Karpas-422 (cell line): ENCODE data around the gene COL4A2. TPM values are rescaled to one million over a fixed set of nuclear protein-coding genes. Genes with fewer than 3 reads are reported as not detected.

Experiments
- DNase-seq: peaks from one replicate; pipeline ENCODE4 v3.0.0-alpha.2; 2015
- H2AFZ ChIP-seq: fragments of 200-600 bp; sonication (generic); 2 replicates; pipeline ENCODE4 v1.6.1; 2014; ENCODE audit warnings: antibody characterized with exemption, low read length, mixed read lengths
- H3K27ac ChIP-seq: fragments of 200-600 bp; sonication (generic); 2 replicates; pipeline ENCODE4 v1.5.1; 2014; ENCODE audit warnings: mild to moderate bottlenecking, low read length, moderate library complexity
- H3K27me3 ChIP-seq: fragments of 200-600 bp; sonication (generic); 2 replicates; pipeline ENCODE4 v1.6.1; 2014; ENCODE audit warnings: low read length, mixed read lengths
- H3K36me3 ChIP-seq: fragments of 200-600 bp; sonication (generic); 2 replicates; pipeline ENCODE4 v1.6.1; 2014; ENCODE audit warnings: low read length, mixed read lengths; ENCODE audit not compliant: insufficient read depth
- H3K4me1 ChIP-seq: fragments of 200-600 bp; sonication (generic); 2 replicates; pipeline ENCODE4 v1.6.1; 2014; ENCODE audit warnings: mild to moderate bottlenecking, low read length, mixed read lengths
- H3K4me2 ChIP-seq: fragments of 200-600 bp; sonication (generic); 2 replicates; pipeline ENCODE4 v1.6.1; 2014; ENCODE audit warnings: low read length, low read depth, mild to moderate bottlenecking; ENCODE audit not compliant: poor library complexity, severe bottlenecking
- H3K4me3 ChIP-seq: fragments of 200-600 bp; sonication (generic); 2 replicates; pipeline ENCODE4 v1.5.1; 2014; ENCODE audit warnings: mild to moderate bottlenecking, antibody characterized with exemption, low read length, mixed read lengths
- H3K79me2 ChIP-seq: fragments of 200-600 bp; sonication (generic); 2 replicates; pipeline ENCODE4 v1.6.1; 2014; ENCODE audit warnings: mild to moderate bottlenecking, low read length, mixed read lengths
- H3K9ac ChIP-seq: fragments of 200-600 bp; sonication (generic); 2 replicates; pipeline ENCODE4 v1.6.0; 2014; ENCODE audit warnings: low read length
- H3K9me2 ChIP-seq: fragments of 200-600 bp; sonication (generic), shearing (Covaris generic); replicated peaks from 2 replicates; pipeline ENCODE4 v1.6.0; 2014; ENCODE audit warnings: mild to moderate bottlenecking, low read length, moderate library complexity; ENCODE audit not compliant: insufficient read depth
- H3K9me3 ChIP-seq: fragments of 300-700, 200-600 bp; sonication (generic); 2 replicates; pipeline ENCODE4 v1.6.1; 2014; ENCODE audit warnings: low read length, mixed read lengths
- H4K20me1 ChIP-seq: fragments of 200-600 bp; sonication (generic); 2 replicates; pipeline ENCODE4 v1.6.1; 2014; ENCODE audit warnings: mild to moderate bottlenecking, antibody characterized with exemption, low read length, low read depth; ENCODE audit not compliant: insufficient read depth
- total RNA-seq: library from RNA; depleted of rRNA; stranded (reverse); fragments of >200 nt; shearing (Covaris generic); gene quantifications from 2 replicates; pipeline ENCODE4 v1.2.3, GENCODE V29; 2014; ENCODE audit warnings: low replicate concordance

Gene COL4A2
- total RNA-seq, 1 experiment from 2014 or later = not detected

DNA sequence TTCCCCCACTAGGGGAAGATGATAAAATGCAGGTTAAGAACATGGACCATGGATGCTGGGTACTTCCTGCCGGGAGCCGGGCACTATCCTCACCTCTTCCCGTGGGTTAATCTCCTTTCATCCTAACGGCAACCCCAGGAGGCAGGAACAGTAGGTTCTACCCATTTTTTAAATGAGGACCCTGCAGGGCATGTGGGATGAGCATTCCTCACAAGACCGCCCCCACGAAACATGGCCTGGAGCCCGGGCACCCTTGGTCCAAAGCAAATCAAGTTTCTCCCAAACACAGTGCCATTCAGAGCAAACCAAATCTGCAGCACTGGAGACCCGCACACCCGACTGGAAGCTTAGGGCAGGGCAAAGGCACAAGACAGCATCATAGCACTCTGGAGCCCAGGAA is 35.4 kb downstream of the COL4A2 start:
- no peaks in the 10 kb centered on the region for H3K9me2 ChIP-seq
- H3K9me3 ChIP-seq = no peaks in the 10 kb centered on the region
- H3K27me3 ChIP-seq = no peaks in the 10 kb centered on the region
- no peaks in the 10 kb centered on the region for H3K36me3 ChIP-seq
- H4K20me1 ChIP-seq = no peaks in the 10 kb centered on the region
- no peak overlapping the region for H3K4me2 ChIP-seq
- no peaks in the 10 kb centered on the region for H3K4me1 ChIP-seq
- DNase-seq = no peak
- no peak overlapping the region for H3K4me3 ChIP-seq
- H3K9ac ChIP-seq = no peak overlapping the region
- H2AFZ ChIP-seq = no peak overlapping the region
- H3K79me2 ChIP-seq = no peaks in the 10 kb centered on the region
- H3K27ac ChIP-seq = no peak overlapping the region

DNA sequence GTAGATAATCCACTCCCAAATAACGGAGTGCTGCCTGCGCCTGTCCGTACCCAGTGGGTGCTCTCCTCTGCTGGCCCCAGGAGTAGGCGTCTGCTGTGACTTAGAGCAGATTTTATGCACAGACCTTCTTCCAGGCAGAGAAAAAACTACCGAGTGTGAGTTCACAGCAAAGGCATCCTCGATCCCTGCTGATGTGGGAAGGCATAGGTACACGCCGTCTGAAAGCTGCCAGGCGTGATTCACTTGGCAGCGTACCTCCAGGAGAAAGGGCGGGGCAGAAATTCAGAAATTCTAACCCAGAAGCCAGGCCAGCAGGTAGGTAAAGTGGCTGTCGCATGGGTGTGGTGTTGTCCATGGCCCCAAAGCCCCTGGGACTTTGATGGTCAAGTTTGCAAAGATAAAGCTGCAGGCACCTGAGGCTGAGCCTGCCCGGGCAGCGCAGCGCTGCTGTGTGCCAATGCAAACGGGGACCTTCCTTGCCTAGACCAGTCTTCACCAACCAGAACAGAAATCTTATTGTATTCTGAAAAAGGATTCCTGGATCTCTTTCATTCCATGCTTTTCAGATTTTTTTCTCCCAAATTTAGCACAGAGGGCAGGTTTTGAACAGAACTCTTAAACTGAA is 36.3 kb downstream of the COL4A2 start:
- Histone ChIP-seq H3K9me3 (no peaks in the 10 kb centered on the region), H3K9me2 (no peaks in the 10 kb centered on the region), H2AFZ (no peak overlapping the region), H3K36me3 (no peaks in the 10 kb centered on the region), H3K4me3 (no peak overlapping the region), H3K9ac (no peak overlapping the region), H3K4me2 (no peak overlapping the region), H3K79me2 (no peaks in the 10 kb centered on the region), H4K20me1 (no peaks in the 10 kb centered on the region), H3K27me3 (no peaks in the 10 kb centered on the region), H3K4me1 (no peaks in the 10 kb centered on the region), H3K27ac (no peak overlapping the region)
- DNase-seq = no peak

DNA sequence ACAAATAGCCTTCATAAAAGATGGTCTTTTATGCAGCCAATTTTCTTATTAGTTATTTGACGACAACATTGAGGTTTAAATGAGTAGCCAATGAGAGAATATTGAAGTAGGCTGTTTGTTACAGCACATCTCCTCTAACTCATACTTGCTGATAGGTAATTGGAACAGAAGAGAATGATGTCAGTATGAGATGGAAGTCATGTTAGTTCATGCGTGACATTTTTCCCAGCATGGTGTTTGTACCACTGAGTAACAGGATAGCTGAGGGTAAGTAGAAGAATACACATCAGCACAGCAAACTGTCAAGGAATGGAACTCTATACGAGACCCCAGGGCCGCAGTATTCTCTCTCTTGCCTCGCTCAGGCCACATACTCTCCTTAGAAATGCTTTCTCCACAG is 37.2 kb downstream of the COL4A2 start:
- Histone ChIP-seq H3K27ac (no peak overlapping the region), H3K4me3 (no peak overlapping the region), H3K27me3 (no peaks in the 10 kb centered on the region), H3K9me2 (no peaks in the 10 kb centered on the region), H3K79me2 (no peaks in the 10 kb centered on the region), H3K36me3 (no peaks in the 10 kb centered on the region), H3K4me1 (no peaks in the 10 kb centered on the region), H3K9me3 (no peaks in the 10 kb centered on the region), H3K9ac (no peak overlapping the region), H4K20me1 (no peaks in the 10 kb centered on the region), H3K4me2 (no peak overlapping the region), H2AFZ (no peak overlapping the region)
- DNase-seq = no peak

DNA sequence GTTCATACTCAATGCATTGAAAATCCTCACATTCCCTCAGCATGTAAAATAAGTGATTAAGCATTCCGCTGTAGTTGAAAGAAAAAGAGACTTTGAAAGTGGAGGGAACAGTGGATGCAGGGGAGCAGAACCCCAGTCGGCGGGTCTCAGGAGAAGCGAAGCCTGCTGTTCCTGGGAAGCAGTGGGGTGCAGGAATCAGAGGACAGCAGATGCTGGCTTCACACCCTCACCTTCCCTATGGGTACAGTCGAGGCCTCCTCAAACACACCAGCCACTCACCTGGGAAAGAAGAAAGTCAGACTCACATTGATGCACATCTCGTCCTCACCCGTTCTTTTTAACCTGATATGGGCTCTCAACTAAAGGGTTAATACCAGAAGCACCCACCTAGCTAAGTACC is 38.2 kb downstream of the COL4A2 start:
- H3K4me1 ChIP-seq = no peaks in the 10 kb centered on the region
- no peak for DNase-seq
- no peak overlapping the region for H3K4me3 ChIP-seq
- no peaks in the 10 kb centered on the region for H3K9me3 ChIP-seq
- H3K79me2 ChIP-seq = no peaks in the 10 kb centered on the region
- no peaks in the 10 kb centered on the region for H4K20me1 ChIP-seq
- no peak overlapping the region for H2AFZ ChIP-seq
- no peaks in the 10 kb centered on the region for H3K36me3 ChIP-seq
- no peaks in the 10 kb centered on the region for H3K9me2 ChIP-seq
- H3K27me3 ChIP-seq = no peaks in the 10 kb centered on the region
- no peak overlapping the region for H3K4me2 ChIP-seq
- no peak overlapping the region for H3K9ac ChIP-seq
- no peak overlapping the region for H3K27ac ChIP-seq

DNA sequence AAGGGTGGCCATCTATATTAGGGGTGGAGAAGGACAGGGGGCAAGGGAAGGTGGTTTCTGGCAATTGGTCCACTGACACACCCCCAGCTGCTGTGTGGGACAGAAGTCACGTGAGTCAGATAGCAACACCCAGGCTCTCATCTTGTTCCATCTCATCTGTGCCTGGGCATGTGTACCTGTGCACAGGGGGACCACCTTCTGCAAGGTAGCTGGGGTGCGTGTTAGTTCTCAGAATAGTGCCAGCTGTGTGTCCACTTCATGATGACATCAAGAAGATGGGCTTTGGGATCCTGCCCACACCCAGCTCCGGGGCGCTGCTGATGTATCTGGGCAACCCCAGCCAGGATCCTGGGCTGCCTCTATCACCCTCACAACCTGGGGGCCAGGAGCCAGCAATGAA is 38.6 kb downstream of the COL4A2 start:
- H3K36me3 ChIP-seq = no peaks in the 10 kb centered on the region
- H3K9ac ChIP-seq = no peak overlapping the region
- H3K9me2 ChIP-seq = no peaks in the 10 kb centered on the region
- DNase-seq = no peak
- H2AFZ ChIP-seq = no peak overlapping the region
- no peak overlapping the region for H3K27ac ChIP-seq
- no peaks in the 10 kb centered on the region for H3K4me1 ChIP-seq
- no peak overlapping the region for H3K4me2 ChIP-seq
- no peaks in the 10 kb centered on the region for H4K20me1 ChIP-seq
- H3K9me3 ChIP-seq = no peaks in the 10 kb centered on the region
- no peaks in the 10 kb centered on the region for H3K27me3 ChIP-seq
- H3K79me2 ChIP-seq = no peaks in the 10 kb centered on the region
- H3K4me3 ChIP-seq = no peak overlapping the region

DNA sequence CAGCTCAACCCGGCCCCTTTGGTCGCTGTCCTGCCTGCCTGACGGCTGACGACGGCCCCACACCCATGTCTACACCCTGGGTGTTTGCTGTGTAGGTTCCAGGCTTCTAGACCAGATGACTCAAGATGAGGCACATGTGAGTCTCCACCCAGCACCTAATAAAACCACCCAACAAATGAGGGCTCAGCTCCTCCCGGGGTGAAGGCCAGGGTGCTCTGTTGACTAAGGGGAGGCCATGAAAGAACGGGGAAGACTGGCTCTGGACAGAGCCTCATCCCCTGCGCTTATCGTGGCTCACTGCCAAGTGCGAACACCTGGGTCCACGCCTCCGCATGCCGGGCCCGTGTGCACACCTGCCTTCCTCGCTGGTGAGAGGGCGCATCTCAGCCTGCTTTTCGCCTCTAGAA is 39.6 kb downstream of the COL4A2 start:
- no peaks in the 10 kb centered on the region for H3K79me2 ChIP-seq
- no peaks in the 10 kb centered on the region for H3K9me2 ChIP-seq
- H2AFZ ChIP-seq = no peak overlapping the region
- H3K9ac ChIP-seq = no peak overlapping the region
- no peaks in the 10 kb centered on the region for H3K4me1 ChIP-seq
- H3K4me2 ChIP-seq = no peak overlapping the region
- no peaks in the 10 kb centered on the region for H4K20me1 ChIP-seq
- no peak overlapping the region for H3K4me3 ChIP-seq
- DNase-seq = no peak
- H3K36me3 ChIP-seq = no peaks in the 10 kb centered on the region
- no peaks in the 10 kb centered on the region for H3K27me3 ChIP-seq
- H3K27ac ChIP-seq = no peak overlapping the region
- no peaks in the 10 kb centered on the region for H3K9me3 ChIP-seq

DNA sequence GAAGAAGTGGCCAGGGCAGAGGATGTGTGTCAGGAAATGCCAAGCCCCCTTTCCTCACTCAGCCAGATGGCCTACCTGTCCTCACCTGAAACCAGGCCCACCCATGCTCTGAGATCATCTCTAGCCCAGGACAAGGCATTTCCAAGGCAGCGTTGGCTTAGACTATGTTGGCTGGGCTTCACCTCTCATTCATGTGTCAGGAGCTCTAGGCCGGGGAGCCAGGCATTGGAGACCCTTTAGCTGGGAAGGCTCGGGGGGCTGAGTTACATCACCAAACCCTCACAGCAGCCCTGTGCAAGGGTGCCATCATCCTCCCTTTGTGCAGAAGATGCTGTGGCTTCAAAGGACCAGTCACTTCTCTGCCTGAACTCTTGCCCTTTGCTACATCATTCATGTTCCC is 40.0 kb downstream of the COL4A2 start:
- no peak for DNase-seq
- no peak overlapping the region for H3K27ac ChIP-seq
- no peak overlapping the region for H2AFZ ChIP-seq
- H3K27me3 ChIP-seq = no peaks in the 10 kb centered on the region
- no peak overlapping the region for H3K9ac ChIP-seq
- H3K4me3 ChIP-seq = no peak overlapping the region
- no peaks in the 10 kb centered on the region for H3K4me1 ChIP-seq
- H3K4me2 ChIP-seq = no peak overlapping the region
- no peaks in the 10 kb centered on the region for H3K79me2 ChIP-seq
- H3K36me3 ChIP-seq = no peaks in the 10 kb centered on the region
- H3K9me3 ChIP-seq = no peaks in the 10 kb centered on the region
- no peaks in the 10 kb centered on the region for H3K9me2 ChIP-seq
- H4K20me1 ChIP-seq = no peaks in the 10 kb centered on the region

DNA sequence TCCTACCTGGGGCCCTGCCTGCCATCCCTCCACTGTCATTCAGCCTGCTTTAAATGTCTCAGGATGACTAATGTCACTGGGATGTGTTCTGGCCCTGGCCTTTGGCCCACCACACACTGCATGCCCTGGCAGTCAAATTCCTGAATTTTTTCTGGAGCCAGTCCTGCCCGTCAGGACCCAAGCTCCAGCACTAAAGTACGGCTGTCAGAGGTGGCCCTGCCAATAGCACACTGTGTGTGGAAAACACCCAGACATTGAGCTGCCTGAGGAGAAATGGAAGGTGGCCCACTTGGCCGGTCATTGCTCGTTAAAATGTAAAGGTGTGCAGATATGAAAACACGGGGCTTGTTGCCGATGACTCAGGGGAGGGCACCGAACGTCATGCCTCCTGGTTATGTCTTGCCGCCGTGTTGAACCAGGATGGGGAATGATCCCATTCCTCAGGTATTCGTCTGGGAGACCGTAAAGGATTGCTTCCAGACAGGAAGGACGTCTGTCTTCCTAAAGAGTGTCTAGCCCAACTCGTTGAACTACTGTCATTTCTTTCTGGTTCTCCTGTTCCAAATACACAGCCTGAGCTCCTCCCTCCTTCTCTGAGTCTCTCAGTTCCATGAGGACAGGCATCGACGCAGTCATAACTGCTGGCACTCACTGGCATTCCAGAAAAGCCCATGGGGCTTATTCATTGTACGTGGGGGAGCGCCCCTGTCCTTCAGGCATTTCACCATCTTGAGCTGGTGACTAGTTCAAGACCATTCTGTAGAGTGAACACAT is 40.6 kb downstream of the COL4A2 start:
- Histone ChIP-seq H3K79me2 (no peaks in the 10 kb centered on the region), H3K4me2 (no peak overlapping the region), H3K27me3 (no peaks in the 10 kb centered on the region), H3K9me3 (no peaks in the 10 kb centered on the region), H3K4me3 (no peak overlapping the region), H2AFZ (no peak overlapping the region), H3K27ac (no peak overlapping the region), H3K9me2 (no peaks in the 10 kb centered on the region), H4K20me1 (no peaks in the 10 kb centered on the region), H3K4me1 (no peaks in the 10 kb centered on the region), H3K9ac (no peak overlapping the region), H3K36me3 (no peaks in the 10 kb centered on the region)
- DNase-seq = no peak
